Esophagus muscularis mucosa (tissue), 4 donors: ENCODE results near the gene ANTKMT. TPM values are rescaled to one million over a fixed set of nuclear protein-coding genes. Genes with fewer than 3 reads are reported as not detected.

Source experiments
- DNase-seq: peaks from one replicate; pipeline ENCODE4 v3.0.0-alpha.2; 2017; ENCODE audit errors: extremely low spot score
- H3K27ac ChIP-seq, 4 donors: fragments of 200-600 bp; sonication (generic); replicated peaks in 1 of 4; 1 replicate in 3 of 4; 2 replicates in 1 of 4; pipeline ENCODE4 v1.5.1; 2016 to 2019; ENCODE audit warnings: mild to moderate bottlenecking in 1 of 4
- H3K27me3 ChIP-seq, 4 donors: fragments of 200-600 bp; sonication (generic); one replicate each; pipeline versions ENCODE4 v1.5.1 to v1.6.0; 2016 to 2019
- H3K36me3 ChIP-seq, 4 donors: fragments of 200-600 bp; sonication (generic); one replicate each; pipeline ENCODE4 v1.5.1; 2016 to 2019
- H3K4me1 ChIP-seq, 4 donors: fragments of 200-600 bp; sonication (generic); one replicate each; pipeline ENCODE4 v1.5.1; 2016 to 2019
- H3K4me3 ChIP-seq, 4 donors: fragments of 200-600 bp; sonication (generic); 1 replicate in 2 of 4; 2 replicates in 2 of 4; pipeline ENCODE4 v1.5.1; 2016 to 2019; ENCODE audit warnings: mild to moderate bottlenecking in 4 of 4, moderate library complexity in 1 of 4
- H3K9me3 ChIP-seq, 4 donors: fragments of 200-600 bp; sonication (generic); 1 replicate in 3 of 4; 2 replicates in 1 of 4; pipeline ENCODE4 v1.5.1; 2016 to 2019
- EP300 ChIP-seq: sonication (generic); formaldehyde crosslinking; IDR thresholded peaks from one replicate; pipeline ENCODE4 v1.6.1; 2017; ENCODE audit warnings: antibody characterized with exemption
- POLR2A ChIP-seq: fragments of 450-650 bp; IDR thresholded peaks from one replicate; pipeline ENCODE4 v1.6.1; 2017; ENCODE audit warnings: antibody characterized with exemption, moderate library complexity, mild to moderate bottlenecking, low read depth
- POLR2AphosphoS5 ChIP-seq, 2 donors: sonication (generic); formaldehyde crosslinking; IDR thresholded peaks; one replicate each; pipeline ENCODE4 v1.6.1; 2017; ENCODE audit warnings: antibody characterized with exemption in 2 of 2
- WGBS: methylation state at CpG from one replicate; pipeline ENCODE4 v1.1.5; 2018; 5-methylcytosine and 5-hydroxymethylcytosine counted together
- intact Hi-C: fragments of 100-400 bp; cut with DNase I; formaldehyde crosslinking; loops from one replicate; pipeline ENCODE4 v1.15.1; 2023
- total RNA-seq, 4 donors: library from RNA; depleted of rRNA; stranded (reverse); fragments of >200 nt; gene quantifications; one replicate each; pipeline versions ENCODE4 v1.1.0 to v1.2.1, GENCODE V29; 2016
- TF ChIP-seq, protein P1 (sequence below), 3 experiments: fragments of 200-600 bp in 2 of 3; fragments of 450-650 bp in 1 of 3; sonication (generic) in 2 of 3; IDR thresholded peaks; one replicate each; pipeline ENCODE4 v1.5.1; 2017 to 2019; ENCODE audit warnings: antibody characterized with exemption in 3 of 3, mild to moderate bottlenecking in 2 of 3, moderate library complexity in 1 of 3

The ANTKMT gene
- total RNA-seq, 4 donors from 2014 or later, result 26.5 to 48.6 (median 40.3) TPM

DNA sequence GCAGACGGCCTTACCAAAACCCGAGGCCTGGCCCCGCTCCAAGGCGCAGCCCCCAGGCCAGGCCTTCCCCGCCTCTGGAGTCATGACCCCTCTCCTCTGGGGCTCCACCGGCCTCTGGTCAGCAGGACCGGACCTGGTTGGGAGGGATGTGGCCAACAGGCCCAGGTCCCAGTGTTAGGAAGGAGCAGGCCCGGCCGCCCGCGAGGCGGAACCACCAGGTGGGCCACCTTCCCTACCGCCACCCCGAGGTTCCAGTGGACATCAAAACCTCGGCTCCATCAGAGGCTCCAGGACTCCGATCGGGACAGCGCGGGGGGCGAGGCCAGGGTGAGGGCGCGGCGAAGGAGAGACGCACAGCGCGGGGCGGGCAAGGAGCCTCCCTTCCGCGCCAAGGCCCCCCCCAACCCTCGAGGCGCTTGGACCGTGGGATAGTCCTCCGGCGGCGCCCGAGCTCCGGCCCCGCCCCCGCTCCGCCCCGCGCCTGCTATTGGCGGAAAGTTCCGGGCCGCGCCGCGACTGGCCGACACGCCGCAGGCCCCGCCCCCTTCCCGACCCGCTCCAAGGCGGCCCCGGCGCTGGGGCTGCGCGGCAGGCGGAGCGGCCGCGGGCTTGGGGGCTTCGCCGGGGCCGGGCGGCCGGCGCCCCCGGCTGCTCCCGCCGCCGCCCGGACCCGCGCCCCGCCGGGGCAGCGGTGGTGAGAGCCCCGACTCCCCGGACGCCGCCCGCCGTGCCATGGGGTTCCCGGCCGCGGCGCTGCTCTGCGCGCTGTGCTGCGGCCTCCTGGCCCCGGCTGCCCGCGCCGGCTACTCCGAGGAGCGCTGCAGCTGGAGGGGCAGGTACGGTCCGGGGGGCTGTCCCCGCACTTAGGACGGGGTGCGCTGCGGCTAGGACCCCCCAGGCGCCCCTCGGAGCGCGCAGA lies 6.1 kb upstream of the ANTKMT start, which contains the start of gene METRN:
Gene METRN (plus strand): TSS at position 561 of the 919 bp plus-strand sequence. CDS start 172 bp downstream, at position 733.
- Histone ChIP-seq H3K27ac (peak within 1 kb of the TSS; percentile 42 to 66 (median 56)), H3K9me3 (no peaks in the 10 kb centered on the region), H3K36me3 (peaks cover 0 to 10% (median 3%) of the 10 kb centered on the region in 4 donors), H3K4me3 (peak within 1 kb of the TSS; percentile 68 to 86 (median 83)), H3K4me1 (peaks cover 31 to 78% (median 60%) of the 10 kb centered on the region in 4 donors), H3K27me3 (peaks cover 0 to 34% (median 18%) of the 10 kb centered on the region in 4 donors)
- 13% methylated on average over 6 of the region's 108 CpGs for WGBS
- DNase-seq, result peak; percentile 95
- peak; percentile 15 to 36 for TF ChIP-seq POLR2AphosphoS5 (IDR thresholded peaks at IDR 0.05)
- no peak for TF ChIP-seq EP300
- no peak for TF ChIP-seq POLR2A
- TF ChIP-seq, protein P1, sequence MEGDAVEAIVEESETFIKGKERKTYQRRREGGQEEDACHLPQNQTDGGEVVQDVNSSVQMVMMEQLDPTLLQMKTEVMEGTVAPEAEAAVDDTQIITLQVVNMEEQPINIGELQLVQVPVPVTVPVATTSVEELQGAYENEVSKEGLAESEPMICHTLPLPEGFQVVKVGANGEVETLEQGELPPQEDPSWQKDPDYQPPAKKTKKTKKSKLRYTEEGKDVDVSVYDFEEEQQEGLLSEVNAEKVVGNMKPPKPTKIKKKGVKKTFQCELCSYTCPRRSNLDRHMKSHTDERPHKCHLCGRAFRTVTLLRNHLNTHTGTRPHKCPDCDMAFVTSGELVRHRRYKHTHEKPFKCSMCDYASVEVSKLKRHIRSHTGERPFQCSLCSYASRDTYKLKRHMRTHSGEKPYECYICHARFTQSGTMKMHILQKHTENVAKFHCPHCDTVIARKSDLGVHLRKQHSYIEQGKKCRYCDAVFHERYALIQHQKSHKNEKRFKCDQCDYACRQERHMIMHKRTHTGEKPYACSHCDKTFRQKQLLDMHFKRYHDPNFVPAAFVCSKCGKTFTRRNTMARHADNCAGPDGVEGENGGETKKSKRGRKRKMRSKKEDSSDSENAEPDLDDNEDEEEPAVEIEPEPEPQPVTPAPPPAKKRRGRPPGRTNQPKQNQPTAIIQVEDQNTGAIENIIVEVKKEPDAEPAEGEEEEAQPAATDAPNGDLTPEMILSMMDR (IDR thresholded peaks at IDR 0.05), result peak in 1 of 3 experiments; percentile 15
- intact Hi-C loops, result no loop called here

DNA sequence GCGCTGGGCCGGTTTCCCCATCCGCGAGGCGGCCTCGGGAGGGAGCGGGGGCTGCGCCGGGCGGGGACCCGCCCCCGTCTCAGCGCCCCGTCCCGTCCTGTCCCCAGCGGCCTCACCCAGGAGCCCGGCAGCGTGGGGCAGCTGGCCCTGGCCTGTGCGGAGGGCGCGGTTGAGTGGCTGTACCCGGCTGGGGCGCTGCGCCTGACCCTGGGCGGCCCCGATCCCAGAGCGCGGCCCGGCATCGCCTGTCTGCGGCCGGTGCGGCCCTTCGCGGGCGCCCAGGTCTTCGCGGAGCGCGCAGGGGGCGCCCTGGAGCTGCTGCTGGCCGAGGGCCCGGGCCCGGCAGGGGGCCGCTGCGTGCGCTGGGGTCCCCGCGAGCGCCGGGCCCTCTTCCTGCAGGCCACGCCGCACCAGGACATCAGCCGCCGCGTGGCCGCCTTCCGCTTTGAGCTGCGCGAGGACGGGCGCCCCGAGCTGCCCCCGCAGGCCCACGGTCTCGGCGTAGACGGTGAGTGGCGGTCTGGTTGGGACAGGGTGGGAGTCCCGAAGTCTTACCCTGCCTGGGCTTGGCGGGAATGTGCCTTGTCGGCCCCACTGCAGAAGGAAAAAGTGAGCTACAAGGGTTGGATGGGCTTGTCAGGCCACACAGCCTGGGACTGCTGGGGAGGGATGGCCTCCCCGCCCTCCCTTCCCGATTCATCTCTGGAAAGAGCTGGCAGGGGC lies 5.3 kb upstream of the ANTKMT start:
- peaks cover 0 to 26% (median 10%) of the 10 kb centered on the region in 4 donors for H3K27me3 ChIP-seq
- TF ChIP-seq EP300 (no peak), POLR2A (no peak), POLR2AphosphoS5 (IDR thresholded peaks at IDR 0.05) (no peak)
- TF ChIP-seq, protein P1 (IDR thresholded peaks at IDR 0.05), result no peak
- H3K36me3 ChIP-seq, result peaks cover 0 to 10% (median 3%) of the 10 kb centered on the region in 4 donors
- peak overlapping the region; percentile 42 to 66 (median 56) for H3K27ac ChIP-seq
- H3K4me3 ChIP-seq, result peak overlapping the region; percentile 68 to 86 (median 83)
- peaks cover 36 to 79% (median 63%) of the 10 kb centered on the region in 4 donors for H3K4me1 ChIP-seq
- no peaks in the 10 kb centered on the region for H3K9me3 ChIP-seq
- no peak for DNase-seq
- intact Hi-C loops, result no loop called here
- 60% methylated on average over 1 of the region's 74 CpGs for WGBS

DNA sequence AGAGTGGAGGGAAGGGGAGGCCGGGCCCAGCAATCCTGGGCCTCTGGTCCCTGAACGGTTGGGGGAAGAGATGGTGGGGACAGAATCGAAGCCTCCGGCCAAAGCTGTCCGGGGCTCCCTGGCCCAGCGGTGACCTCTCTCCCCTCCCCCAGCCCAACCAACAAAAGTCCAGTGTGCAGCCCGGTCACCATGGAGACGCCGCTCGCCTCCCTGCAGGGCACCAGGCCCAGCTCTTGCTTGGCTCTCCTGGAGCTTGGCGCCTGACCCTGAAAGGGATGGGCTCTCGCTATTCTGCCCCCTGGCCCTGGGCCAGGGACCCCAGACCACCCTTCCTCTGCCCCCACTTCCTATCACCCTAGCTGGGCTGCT lies 4.8 kb upstream of the ANTKMT start:
- TF ChIP-seq EP300 (no peak), POLR2A (no peak), POLR2AphosphoS5 (IDR thresholded peaks at IDR 0.05) (no peak)
- TF ChIP-seq, protein P1 (IDR thresholded peaks at IDR 0.05), result no peak
- Histone ChIP-seq H3K4me3 (peak overlapping the region; percentile 68 to 86 (median 83)), H3K27ac (peak overlapping the region in 2 of 4 donors; percentile 50 to 63), H3K36me3 (peaks cover 0 to 10% (median 3%) of the 10 kb centered on the region in 4 donors), H3K27me3 (peaks cover 0 to 20% (median 4%) of the 10 kb centered on the region in 4 donors), H3K9me3 (no peaks in the 10 kb centered on the region), H3K4me1 (peaks cover 36 to 76% (median 64%) of the 10 kb centered on the region in 4 donors)
- intact Hi-C loops, result no loop called here
- DNase-seq, result no peak
- 23% methylated on average over 4 of the region's 12 CpGs for WGBS

DNA sequence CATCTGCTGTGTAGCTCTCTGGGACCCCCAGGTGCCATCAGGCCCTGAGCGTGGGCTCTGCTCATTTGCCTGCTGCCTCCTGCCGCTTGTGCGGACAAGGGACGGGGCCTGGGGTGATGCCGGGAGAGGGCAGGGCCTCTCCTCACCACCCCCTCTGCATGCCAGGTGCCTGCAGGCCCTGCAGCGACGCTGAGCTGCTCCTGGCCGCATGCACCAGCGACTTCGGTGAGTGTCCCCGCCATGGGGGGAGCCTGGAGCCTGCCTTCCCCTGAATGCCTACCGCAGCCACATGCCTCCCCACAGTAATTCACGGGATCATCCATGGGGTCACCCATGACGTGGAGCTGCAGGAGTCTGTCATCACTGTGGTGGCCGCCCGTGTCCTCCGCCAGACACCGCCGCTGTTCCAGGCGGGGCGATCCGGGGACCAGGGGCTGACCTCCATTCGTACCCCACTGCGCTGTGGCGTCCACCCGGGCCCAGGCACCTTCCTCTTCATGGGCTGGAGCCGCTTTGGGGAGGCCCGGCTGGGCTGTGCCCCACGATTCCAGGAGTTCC lies 4.1 kb upstream of the ANTKMT start:
- H3K4me1 ChIP-seq, result peaks cover 41 to 76% (median 68%) of the 10 kb centered on the region in 4 donors
- intact Hi-C loops, result no loop called here
- H3K27ac ChIP-seq, result no peak overlapping the region
- 77% methylated on average over 11 of the region's 29 CpGs for WGBS
- peak overlapping the region in 2 of 4 donors; percentile 80 to 86 for H3K4me3 ChIP-seq
- peaks cover 0 to 10% (median 3%) of the 10 kb centered on the region in 4 donors for H3K36me3 ChIP-seq
- TF ChIP-seq POLR2A (no peak), POLR2AphosphoS5 (IDR thresholded peaks at IDR 0.05) (no peak), EP300 (no peak)
- TF ChIP-seq, protein P1 (IDR thresholded peaks at IDR 0.05), result no peak
- H3K9me3 ChIP-seq, result no peaks in the 10 kb centered on the region
- H3K27me3 ChIP-seq, result peaks cover 0 to 13% (median 0%) of the 10 kb centered on the region in 4 donors
- no peak for DNase-seq
